GM11168 (cell line): ENCODE measurements around the gene DLX4.

Experiments
- in situ Hi-C: fragments of 300-500 bp; cut with MboI; formaldehyde crosslinking; loops from one replicate; pipeline ENCODE4 v1.12.0; 2022; ENCODE audit warnings: low sequenced_read_pairs; ENCODE audit not compliant: unreplicated experiment

DLX4 gene, protein sequence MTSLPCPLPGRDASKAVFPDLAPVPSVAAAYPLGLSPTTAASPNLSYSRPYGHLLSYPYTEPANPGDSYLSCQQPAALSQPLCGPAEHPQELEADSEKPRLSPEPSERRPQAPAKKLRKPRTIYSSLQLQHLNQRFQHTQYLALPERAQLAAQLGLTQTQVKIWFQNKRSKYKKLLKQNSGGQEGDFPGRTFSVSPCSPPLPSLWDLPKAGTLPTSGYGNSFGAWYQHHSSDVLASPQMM

DNA sequence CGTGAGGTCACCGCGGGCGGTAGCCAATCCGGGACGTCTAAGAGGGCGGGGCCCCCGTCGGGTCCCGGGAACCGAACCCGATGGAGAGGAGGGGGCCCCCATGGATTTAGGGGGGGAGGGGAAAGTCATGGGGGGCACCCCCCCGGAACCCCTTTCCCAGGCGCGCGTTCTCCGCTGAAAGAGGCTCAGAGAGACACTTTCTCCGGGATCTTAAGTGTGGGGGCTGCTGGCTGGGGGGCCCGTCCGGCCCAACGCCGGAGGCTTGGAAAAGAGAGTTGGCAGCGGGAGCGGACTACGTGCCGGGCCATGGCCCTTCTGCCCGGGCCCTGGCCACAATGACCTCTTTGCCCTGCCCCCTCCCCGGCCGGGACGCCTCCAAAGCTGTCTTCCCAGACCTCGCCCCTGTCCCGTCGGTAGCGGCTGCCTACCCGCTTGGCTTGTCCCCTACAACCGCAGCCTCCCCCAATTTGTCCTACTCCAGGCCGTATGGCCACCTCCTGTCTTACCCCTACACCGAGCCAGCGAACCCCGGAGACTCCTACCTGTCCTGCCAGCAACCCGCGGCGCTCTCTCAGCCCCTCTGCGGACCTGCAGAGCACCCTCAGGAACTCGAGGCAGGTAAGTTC, at the start of gene DLX4:
Gene DLX4 (plus strand): TSS at position 57 of the 626 bp plus-strand sequence. CDS start 279 bp downstream, at position 336.
- in situ Hi-C loops = no loop called here

GRCh38 chr17:49920030-49920769, 48.8 kb upstream of the DLX4 start:
- in situ Hi-C loops = no loop called here

- in situ Hi-C loops = no loop called here
These were observed 46.9 kb upstream of the DLX4 start for GRCh38 chr17:49922095-49922494.

DNA sequence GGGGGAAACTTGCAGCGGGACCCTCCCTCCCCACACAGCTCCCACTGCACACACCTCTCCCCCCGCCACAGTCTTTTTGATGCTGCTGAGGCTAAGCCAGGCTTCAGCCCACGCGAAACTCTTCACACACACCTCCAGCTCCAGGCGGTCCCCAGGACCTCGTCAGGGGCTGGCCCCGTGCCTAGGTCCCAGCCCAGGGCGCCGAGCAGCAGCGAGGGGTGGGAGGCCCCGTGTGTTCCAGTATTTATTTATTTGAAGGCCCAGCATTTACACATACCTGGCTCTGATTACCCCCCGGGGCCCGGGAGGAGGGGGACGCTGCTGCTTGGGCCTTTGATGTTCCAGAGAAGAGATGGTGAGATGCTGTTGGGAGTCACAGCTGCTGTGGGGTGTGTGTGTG, 44.9 kb upstream of the DLX4 start:
- in situ Hi-C loops = no loop called here

GRCh38 chr17:49924589-49924988, 44.4 kb upstream of the DLX4 start:
- in situ Hi-C loops = no loop called here

GRCh38 chr17:49925921-49926320, 43.1 kb upstream of the DLX4 start:
- in situ Hi-C loops = no loop called here

- in situ Hi-C loops = no loop called here
These were observed 42.1 kb upstream of the DLX4 start for GRCh38 chr17:49926886-49927285.

DNA sequence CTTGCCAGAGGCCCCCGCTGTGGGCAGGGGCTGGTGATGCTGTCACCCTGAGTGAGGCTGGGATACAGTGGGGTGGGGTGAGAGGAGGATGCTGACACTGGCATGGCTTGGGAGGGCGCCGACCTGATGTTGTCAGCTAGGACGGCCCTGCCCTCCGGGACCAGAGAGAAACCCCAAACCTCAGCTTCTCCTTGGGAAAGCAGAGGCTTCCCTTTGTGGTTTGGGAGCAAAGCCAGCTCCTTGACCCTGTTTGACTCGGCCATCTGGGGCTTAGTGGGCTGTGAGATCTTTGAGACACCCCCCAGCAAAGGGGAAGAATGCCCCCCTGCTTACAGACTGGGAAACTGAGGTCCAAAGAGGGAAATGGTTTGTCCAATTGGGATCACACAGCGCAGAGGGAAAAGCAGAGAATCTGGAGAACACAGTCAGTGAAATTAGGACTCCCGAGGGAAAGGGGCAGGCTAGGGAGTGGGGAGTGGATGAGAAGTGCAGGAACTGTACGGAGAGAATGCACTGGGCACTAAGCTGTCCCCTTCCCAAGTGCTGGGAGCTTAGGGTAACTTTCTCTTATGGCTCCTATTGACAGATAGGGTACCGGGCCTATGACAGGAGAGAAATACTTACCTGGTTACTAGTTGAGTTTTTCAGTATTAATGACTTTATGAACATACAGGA, 40.7 kb upstream of the DLX4 start:
- in situ Hi-C loops = no loop called here

- in situ Hi-C loops = no loop called here
These were observed 40.0 kb upstream of the DLX4 start for GRCh38 chr17:49928837-49929475.

DNA sequence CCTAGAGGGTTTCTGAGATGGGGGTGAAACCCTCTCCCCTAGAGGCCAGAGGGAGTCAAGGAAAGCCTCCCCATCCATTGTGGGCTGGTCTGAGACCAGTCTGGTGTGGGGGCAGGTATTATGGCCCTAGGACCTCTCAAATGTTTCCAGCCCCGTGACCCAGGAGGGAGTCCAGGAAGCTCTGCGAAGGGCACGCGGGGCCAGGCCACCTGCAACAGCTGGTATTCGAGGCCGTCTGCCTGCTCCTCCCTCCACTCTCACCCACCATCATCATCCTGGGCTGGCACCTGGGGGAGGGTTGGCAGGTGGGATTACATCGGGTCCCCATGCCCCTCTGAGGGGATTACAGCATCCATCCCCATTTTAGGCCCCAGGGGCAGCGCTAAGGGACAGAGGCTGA, 38.1 kb upstream of the DLX4 start:
- in situ Hi-C loops = no loop called here

DNA sequence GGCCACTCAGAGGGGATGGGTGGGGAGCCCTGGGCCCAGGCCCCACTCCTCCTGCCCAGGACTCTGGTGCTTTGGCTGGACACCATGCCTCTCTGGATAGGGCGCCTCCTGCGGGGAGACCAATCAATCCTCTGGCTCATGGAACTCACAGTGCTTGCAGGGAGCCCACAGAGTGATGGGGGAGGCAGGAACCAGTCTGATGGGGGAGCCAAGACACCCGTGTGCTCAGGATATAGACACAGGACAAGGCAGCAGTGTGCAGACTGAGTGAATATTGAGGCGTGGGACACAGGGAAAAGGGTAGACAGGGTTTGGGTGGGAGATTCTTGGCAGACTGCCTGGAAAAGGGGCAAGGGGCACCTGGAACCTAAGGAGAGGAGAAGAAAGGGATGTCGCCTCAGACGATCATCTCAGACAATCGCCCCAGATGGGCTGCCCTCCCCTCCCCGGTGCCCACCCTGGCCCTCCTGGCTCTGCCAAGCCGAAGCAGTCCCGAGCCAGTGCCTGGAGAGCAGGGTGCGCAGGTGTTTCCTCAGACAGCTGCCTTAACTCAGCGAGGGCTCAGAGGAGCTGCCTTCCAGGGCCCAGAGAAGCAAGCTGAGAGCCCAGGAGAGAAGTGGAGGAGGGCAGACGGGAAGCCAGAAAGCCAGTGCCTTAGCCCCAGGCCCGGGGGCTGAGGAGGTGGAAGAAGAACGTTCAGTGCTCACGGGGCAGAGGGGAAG, 37.4 kb upstream of the DLX4 start:
- in situ Hi-C loops = no loop called here

- in situ Hi-C loops = no loop called here
These were observed 36.8 kb upstream of the DLX4 start for GRCh38 chr17:49932138-49932723.

DNA sequence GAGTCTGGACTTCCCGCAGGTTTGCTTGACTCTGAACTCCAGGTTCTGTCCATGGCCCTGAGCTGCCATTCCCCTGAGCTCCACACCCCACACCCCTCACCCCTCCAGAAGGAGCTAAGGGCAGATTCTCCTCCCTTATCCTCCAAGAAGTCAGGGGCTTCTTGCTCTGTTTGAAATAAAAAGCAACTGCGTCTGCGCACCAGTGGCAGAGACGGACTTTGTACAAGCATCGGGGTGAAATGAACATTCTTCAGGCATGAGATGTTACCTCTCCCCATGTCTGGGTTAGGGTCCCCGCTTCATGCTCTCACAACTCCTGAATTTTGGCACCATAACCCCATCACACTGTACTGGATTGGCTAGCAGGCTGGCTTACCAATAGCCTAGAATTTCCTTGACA, 36.1 kb upstream of the DLX4 start:
- in situ Hi-C loops = no loop called here

DNA sequence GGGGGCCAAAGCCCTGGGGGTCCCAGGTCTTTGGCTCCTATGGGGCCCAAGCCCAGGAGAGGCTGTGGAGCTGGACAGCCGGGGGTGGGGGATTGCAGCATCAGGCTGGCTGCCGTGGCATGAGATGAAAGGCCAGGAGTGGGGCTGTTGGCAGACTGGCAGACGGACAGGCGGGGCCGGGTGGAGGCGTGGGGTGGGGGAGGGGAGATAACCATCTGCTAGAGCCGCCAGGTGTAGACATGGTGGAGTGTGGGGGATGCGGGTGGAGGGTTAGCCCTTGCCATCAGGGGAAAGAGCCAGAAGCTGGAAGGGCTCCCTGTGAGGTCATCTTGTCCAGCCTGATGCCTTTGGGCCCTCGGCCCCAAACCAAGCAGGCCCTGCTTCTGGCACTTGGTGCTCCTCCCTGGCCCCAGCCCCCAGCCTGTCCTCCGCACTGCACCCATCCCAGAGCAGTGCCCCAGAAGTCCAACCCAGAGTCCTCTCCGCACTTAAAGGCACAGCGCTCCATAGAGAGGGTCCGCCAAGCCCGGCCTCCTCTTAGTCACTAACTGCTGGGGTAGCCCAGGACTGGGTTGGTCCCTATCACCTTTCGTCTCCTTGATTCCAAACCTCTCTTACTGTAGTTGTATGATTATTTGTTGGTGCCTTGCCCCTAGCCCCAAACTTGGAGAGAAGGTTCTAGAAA, 33.3 kb upstream of the DLX4 start:
- in situ Hi-C loops = no loop called here

DNA sequence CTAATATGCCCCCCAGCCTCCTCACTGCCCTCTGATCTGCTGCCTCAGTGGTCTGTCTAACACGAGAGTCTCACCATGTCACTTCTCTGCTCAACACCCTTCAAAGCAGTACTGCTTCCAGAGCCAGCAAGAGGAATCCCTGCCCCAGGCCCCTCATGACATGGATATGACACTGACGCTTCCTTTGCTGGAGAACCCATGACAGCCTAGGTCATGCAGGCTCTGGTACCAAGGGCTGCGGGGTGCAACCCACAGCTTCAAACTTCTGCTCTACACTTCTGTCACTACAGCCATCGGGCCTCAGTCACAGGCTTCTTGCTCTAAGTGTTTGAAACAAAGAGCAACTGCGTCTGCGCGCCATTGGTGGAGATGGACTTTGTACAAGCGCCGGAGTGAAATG, 32.6 kb upstream of the DLX4 start:
- in situ Hi-C loops = no loop called here

GRCh38 chr17:49939318-49939717, 29.7 kb upstream of the DLX4 start:
- in situ Hi-C loops = no loop called here

DNA sequence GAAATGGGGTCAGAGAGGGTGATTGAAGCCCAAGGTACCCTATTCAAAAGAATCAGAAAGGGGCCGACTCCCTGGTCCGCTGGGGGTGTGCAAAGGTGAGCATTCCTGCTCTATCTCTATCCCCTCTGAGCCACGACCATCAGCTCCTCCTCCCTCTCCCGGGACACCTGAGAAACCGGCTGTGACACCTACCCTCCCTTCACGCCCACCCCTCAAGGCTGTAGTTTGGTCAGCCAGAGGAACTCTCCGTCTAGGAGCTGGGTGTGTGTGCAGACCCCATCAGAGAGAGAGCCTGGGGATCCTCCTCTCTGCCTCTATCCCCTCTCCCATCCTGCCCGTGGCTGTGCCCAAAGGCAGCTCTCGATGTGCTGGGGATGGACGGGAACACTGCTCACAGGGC, 27.6 kb upstream of the DLX4 start:
- in situ Hi-C loops = no loop called here

DNA sequence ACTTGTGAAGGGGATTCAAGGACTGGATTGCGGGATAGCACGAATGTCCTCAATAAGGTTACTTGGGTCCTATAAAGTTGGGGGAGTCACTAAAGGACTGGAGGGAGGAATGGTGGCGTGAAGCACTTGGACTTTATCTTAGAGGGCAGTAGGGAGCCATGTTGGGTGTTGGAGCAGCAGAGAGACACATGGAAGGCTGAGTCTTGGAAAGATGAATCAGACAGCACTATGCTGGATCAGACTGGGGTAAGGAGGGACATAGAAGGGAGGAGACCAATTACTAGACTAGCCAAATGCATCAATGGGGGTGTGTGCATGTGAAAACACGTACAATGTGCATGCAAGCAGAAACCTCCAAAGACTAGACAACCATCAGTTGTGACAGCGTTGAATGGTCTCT, 26.0 kb upstream of the DLX4 start:
- in situ Hi-C loops = no loop called here

GRCh38 chr17:49944273-49944870, 24.6 kb upstream of the DLX4 start:
- in situ Hi-C loops = no loop called here
